ENCODE results near the gene TMEM156. TPM values are rescaled to one million over a fixed set of nuclear protein-coding genes. Genes with fewer than 3 reads are reported as not detected.
"Not testable (repeated sequence)": the region's sequence is repeated elsewhere in the genome, so short reads cannot be mapped to it uniquely, and the experiment has no call there.

TMEM156 gene
- polyA plus RNA-seq, 1 experiment = 0.07 TPM

DNA sequence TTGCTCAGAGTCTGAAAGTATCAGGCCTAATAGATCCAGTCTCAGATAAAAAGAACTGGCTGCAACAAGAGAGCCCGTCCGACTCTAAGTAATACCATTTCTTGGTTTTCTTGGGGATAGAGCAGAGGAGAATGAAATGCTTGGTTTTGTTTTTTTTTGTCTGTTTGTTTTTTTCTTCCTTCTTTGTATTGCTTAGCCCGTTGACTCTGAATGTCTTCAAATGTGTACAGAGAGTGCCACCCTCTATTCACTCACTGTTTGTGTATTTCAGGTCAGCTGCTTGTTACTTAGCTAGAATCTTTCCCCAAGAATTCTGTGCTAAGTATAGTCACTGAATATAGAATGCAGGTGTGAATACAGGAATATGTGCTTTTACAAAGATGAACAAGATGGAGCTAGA is 5.7 kb upstream of the TMEM156 start:
- TF ChIP-seq, protein P1, sequence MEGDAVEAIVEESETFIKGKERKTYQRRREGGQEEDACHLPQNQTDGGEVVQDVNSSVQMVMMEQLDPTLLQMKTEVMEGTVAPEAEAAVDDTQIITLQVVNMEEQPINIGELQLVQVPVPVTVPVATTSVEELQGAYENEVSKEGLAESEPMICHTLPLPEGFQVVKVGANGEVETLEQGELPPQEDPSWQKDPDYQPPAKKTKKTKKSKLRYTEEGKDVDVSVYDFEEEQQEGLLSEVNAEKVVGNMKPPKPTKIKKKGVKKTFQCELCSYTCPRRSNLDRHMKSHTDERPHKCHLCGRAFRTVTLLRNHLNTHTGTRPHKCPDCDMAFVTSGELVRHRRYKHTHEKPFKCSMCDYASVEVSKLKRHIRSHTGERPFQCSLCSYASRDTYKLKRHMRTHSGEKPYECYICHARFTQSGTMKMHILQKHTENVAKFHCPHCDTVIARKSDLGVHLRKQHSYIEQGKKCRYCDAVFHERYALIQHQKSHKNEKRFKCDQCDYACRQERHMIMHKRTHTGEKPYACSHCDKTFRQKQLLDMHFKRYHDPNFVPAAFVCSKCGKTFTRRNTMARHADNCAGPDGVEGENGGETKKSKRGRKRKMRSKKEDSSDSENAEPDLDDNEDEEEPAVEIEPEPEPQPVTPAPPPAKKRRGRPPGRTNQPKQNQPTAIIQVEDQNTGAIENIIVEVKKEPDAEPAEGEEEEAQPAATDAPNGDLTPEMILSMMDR (IDR thresholded peaks at IDR 0.05; ENCODE audit: insufficient read depth, low read depth, low read length) = no peak
- no peaks in the 10 kb centered on the region for H3K27me3 ChIP-seq (ENCODE audit: control insufficient read depth, insufficient read depth, low read length)
- H3K4me3 ChIP-seq (ENCODE audit: low read depth, low read length) = no peak overlapping the region
- ChIA-PET CTCF (interaction anchor here (1.1 kb wide), 1 partner anchor 48 kb away, joined by 3 read pairs; no protein-coding TSS in a partner anchor), POLR2A (interaction anchor here (0.6 kb wide), 1 partner anchor 924 kb away, joined by 13 read pairs; no protein-coding TSS in a partner anchor)
- H3K36me3 ChIP-seq (ENCODE audit: control insufficient read depth, insufficient read depth, low read length) = no peaks in the 10 kb centered on the region
- DNase-seq (ENCODE audit: low read depth) = no peak

DNA sequence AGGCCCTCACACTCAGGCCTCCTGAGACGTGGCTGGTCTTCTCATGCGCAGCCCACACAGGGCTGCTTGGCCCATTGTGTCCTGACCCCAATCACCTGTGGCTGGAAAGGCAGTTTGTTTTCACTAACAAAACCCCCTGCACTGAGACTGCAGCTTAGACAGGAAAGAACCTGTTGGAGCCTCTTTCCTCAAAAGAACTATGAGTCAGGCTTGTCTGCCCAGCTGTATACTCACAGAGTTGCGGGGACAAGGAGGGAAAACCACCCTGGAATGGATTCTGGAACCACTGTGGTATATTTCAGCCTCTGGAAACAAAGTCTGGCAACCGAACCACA is 5.2 kb upstream of the TMEM156 start:
- CTCF ChIA-PET = interaction anchor here (1.1 kb wide), 1 partner anchor 48 kb away, joined by 3 read pairs; no protein-coding TSS in a partner anchor
- no peaks in the 10 kb centered on the region for H3K27me3 ChIP-seq (ENCODE audit: control insufficient read depth, insufficient read depth, low read length)
- no peaks in the 10 kb centered on the region for H3K36me3 ChIP-seq (ENCODE audit: control insufficient read depth, insufficient read depth, low read length)
- H3K4me3 ChIP-seq (ENCODE audit: low read depth, low read length) = no peak overlapping the region
- POLR2A ChIA-PET = no interaction called here
- TF ChIP-seq, protein P1 (IDR thresholded peaks at IDR 0.05; ENCODE audit: insufficient read depth, low read depth, low read length) = no peak
- DNase-seq (ENCODE audit: low read depth) = no peak

DNA sequence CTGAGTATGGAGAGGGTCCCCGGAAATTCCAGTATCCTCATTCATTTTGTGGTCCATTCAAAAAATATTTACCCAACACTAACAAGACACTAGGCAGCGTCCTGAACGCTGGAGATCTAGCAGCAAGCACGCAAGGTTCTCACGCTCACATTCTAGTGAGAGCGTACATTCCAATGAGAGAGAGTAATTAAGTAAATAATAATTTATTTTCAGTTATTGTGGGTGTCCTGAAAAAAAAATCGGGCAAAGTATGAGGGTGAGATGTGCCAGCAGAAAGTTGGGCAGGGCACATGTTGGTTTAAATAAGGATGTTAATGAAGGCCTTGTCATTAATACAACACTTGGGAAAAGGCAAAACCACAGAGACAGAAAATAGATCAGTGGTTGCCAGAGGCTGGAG is 4.0 kb upstream of the TMEM156 start:
- Histone ChIP-seq H3K4me3 (ENCODE audit: low read depth, low read length) (no peak overlapping the region), H3K27me3 (ENCODE audit: control insufficient read depth, insufficient read depth, low read length) (no peaks in the 10 kb centered on the region), H3K36me3 (ENCODE audit: control insufficient read depth, insufficient read depth, low read length) (no peaks in the 10 kb centered on the region)
- ChIA-PET POLR2A (no interaction called here), CTCF (no interaction called here)
- TF ChIP-seq, protein P1 (IDR thresholded peaks at IDR 0.05; ENCODE audit: insufficient read depth, low read depth, low read length) = no peak
- no peak for DNase-seq (ENCODE audit: low read depth)

DNA sequence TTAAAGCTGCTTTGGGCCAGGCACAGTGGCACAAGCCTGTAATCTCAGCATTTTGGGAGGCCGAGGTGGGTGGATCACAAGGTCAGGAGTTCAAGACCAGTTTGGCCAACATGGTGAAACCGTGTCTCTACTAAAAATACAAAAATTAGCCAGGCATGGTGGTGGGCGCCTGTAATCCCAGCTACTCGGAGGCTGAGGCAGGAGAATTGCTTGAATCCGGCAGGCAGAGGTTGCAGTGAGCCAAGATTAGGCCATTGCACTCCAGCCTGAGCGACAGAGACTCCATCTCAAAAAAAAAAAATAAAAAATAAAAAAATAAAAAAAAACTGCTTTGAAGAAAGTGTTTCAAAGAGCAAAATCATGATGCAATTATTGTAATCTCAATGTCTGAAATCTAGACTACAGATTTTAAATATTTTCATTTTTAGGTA is 604 bp downstream of the TMEM156 start:
- POLR2A ChIA-PET, CTCF ChIA-PET: not testable (repeated sequence)

DNA sequence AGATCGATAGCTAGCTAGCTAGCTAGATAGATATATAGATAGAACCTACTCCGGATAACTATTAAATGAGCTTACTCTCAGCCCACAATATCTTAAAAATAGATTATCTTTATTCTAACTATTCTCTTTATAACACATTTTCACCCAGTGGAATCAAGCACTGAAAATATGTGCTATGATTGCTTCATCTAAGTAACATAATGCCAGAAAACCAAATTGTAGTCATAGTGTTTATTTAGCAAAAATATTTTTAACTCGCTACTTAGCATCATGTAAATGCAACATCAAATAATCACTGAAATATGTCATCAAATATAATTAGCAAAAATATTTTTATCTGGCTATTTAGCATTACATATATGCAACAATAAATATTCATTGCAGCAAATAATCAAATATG is 1.5 kb downstream of the TMEM156 start:
- ChIA-PET POLR2A (no interaction called here), CTCF (interaction anchor here (1.5 kb wide), 1 partner anchor 12 kb away, joined by 5 read pairs; no protein-coding TSS in a partner anchor)
- H3K4me3 ChIP-seq (ENCODE audit: low read depth, low read length) = no peak overlapping the region
- no peaks in the 10 kb centered on the region for H3K36me3 ChIP-seq (ENCODE audit: control insufficient read depth, insufficient read depth, low read length)
- TF ChIP-seq, protein P1 (IDR thresholded peaks at IDR 0.05; ENCODE audit: insufficient read depth, low read depth, low read length) = no peak
- no peaks in the 10 kb centered on the region for H3K27me3 ChIP-seq (ENCODE audit: control insufficient read depth, insufficient read depth, low read length)
- DNase-seq (ENCODE audit: low read depth) = no peak

More for the DNA sequence above, 604 bp downstream of the TMEM156 start:
- H3K36me3 ChIP-seq (ENCODE audit: control insufficient read depth, insufficient read depth, low read length); DNase-seq (ENCODE audit: low read depth); H3K27me3 ChIP-seq (ENCODE audit: control insufficient read depth, insufficient read depth, low read length); H3K4me3 ChIP-seq (ENCODE audit: low read depth, low read length): not testable (repeated sequence)
